ENCODE measurements around the gene BANF2.

DNA sequence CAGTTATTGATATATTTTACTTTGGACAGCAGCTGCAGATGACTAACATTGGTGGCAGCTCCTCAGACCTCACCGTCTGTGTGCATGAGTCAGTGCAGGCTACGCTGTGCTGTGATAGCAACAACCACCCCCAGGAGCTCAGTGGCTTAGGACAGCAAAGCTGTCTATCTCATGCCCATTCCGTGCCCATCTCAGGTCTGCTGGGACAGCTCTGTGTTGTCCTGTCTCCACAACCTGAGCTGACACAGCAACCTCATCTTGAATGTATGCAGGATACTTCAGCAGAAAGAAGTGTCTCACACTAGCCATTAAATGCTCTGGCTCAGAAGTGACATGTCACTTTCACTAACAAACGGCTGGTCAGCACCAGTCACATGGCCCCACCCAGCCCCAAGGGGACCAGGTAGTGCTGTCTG, 47.7 kb downstream of the BANF2 start:
- TF ChIP-seq, protein P1, sequence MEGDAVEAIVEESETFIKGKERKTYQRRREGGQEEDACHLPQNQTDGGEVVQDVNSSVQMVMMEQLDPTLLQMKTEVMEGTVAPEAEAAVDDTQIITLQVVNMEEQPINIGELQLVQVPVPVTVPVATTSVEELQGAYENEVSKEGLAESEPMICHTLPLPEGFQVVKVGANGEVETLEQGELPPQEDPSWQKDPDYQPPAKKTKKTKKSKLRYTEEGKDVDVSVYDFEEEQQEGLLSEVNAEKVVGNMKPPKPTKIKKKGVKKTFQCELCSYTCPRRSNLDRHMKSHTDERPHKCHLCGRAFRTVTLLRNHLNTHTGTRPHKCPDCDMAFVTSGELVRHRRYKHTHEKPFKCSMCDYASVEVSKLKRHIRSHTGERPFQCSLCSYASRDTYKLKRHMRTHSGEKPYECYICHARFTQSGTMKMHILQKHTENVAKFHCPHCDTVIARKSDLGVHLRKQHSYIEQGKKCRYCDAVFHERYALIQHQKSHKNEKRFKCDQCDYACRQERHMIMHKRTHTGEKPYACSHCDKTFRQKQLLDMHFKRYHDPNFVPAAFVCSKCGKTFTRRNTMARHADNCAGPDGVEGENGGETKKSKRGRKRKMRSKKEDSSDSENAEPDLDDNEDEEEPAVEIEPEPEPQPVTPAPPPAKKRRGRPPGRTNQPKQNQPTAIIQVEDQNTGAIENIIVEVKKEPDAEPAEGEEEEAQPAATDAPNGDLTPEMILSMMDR (IDR thresholded peaks at IDR 0.05; ENCODE audit: low read depth, low read length, poor library complexity, severe bottlenecking): no peak
- no peak for TF ChIP-seq EZH2phosphoT487 (IDR thresholded peaks at IDR 0.05; ENCODE audit: borderline replicate concordance, low read length)
